ENCODE measurements around the gene NEDD9. TPM values are rescaled to one million over a fixed set of nuclear protein-coding genes. Genes with fewer than 3 reads are reported as not detected.

The NEDD9 gene
- total and polyA plus RNA-seq, 2 donors (not counting 1 experiment from before 2014, with no cell fraction given): 33.7 to 35.2 TPM

DNA sequence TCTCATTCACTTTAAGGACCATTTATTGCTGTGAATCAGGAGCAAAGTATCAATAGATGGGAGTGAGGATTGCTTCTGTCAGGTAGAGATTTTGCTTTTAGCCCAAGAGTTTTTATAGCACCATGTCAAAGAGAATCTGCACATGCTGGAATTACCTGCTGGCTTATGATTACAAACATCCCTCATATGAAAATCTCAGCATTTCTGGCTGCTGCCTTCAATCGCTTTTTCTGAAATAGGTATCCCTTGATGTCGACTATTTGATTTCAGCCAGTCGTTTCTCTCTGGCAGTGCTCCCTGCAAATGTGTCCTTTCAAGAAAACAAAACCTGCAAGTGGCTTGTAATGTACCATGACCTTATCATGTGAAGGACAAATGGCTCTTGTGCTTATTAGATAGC lies 34.5 kb upstream of the NEDD9 start:
- Histone ChIP-seq H3K9me3 (ENCODE audit: control insufficient read depth, insufficient read depth, low read depth, low read length) (no peaks in the 10 kb centered on the region), H2AFZ (ENCODE audit: low read length) (no peak overlapping the region), H3K9ac (ENCODE audit: insufficient read depth, low read length) (no peak overlapping the region), H3K27ac (ENCODE audit: insufficient read depth, low read length) (no peak overlapping the region), H3K4me3 (replicated peaks in 1 of 4; ENCODE audit: control extremely low read depth in 1 of 4, insufficient read depth in 1 of 4, low read depth in 3 of 4, low read length in 4 of 4) (no peak overlapping the region), H3K4me2 (ENCODE audit: extremely low read depth, insufficient read depth, low read length) (no peak overlapping the region), H3K4me1 (ENCODE audit: control insufficient read depth, extremely low read depth, insufficient read depth, low read length) (peaks cover 4% of the 10 kb centered on the region), H3K36me3 (ENCODE audit: control insufficient read depth, insufficient read depth, low read length) (no peaks in the 10 kb centered on the region), H3K79me2 (ENCODE audit: control insufficient read depth, insufficient read depth, low read length) (no peaks in the 10 kb centered on the region), H3K27me3 (ENCODE audit: control insufficient read depth, insufficient read depth, low read length) (no peaks in the 10 kb centered on the region), H4K20me1 (ENCODE audit: control insufficient read depth, extremely low read depth, insufficient read depth, low read length) (no peaks in the 10 kb centered on the region)
- no peak for DNase-seq (ENCODE audit: low read depth in 2 of 2)
- TF ChIP-seq, protein P1, sequence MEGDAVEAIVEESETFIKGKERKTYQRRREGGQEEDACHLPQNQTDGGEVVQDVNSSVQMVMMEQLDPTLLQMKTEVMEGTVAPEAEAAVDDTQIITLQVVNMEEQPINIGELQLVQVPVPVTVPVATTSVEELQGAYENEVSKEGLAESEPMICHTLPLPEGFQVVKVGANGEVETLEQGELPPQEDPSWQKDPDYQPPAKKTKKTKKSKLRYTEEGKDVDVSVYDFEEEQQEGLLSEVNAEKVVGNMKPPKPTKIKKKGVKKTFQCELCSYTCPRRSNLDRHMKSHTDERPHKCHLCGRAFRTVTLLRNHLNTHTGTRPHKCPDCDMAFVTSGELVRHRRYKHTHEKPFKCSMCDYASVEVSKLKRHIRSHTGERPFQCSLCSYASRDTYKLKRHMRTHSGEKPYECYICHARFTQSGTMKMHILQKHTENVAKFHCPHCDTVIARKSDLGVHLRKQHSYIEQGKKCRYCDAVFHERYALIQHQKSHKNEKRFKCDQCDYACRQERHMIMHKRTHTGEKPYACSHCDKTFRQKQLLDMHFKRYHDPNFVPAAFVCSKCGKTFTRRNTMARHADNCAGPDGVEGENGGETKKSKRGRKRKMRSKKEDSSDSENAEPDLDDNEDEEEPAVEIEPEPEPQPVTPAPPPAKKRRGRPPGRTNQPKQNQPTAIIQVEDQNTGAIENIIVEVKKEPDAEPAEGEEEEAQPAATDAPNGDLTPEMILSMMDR (conservative IDR thresholded peaks at IDR 0.05 in 1 of 2, IDR thresholded peaks at IDR 0.05 in 1 of 2; ENCODE audit: low read depth in 1 of 2, low read length in 2 of 2): no peak
- TF ChIP-seq EZH2 (IDR thresholded peaks at IDR 0.05; ENCODE audit: low read length, missing control alignments): no peak

DNA sequence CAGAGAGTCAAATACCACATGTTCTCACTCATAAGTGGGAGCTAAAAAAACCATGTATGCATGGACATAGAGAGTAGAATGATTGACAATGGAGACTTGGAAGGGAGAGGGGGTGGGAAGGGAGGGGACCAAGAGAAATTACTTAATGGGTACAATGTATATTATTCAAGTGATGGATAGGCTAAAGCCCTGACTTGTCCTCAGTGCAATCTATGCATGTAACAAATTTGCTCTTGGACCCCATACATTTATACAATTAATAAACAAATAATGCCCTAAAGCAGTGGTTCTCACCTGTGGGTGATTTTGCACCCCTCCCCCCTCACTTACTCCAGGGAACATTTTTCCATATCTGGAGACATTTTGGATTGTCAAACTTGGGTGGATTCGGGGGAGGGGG lies 33.5 kb upstream of the NEDD9 start:
- Histone ChIP-seq H4K20me1 (ENCODE audit: control insufficient read depth, extremely low read depth, insufficient read depth, low read length) (no peaks in the 10 kb centered on the region), H3K9ac (ENCODE audit: insufficient read depth, low read length) (no peak overlapping the region), H3K4me1 (ENCODE audit: control insufficient read depth, extremely low read depth, insufficient read depth, low read length) (peaks cover 3% of the 10 kb centered on the region), H3K9me3 (ENCODE audit: control insufficient read depth, insufficient read depth, low read depth, low read length) (no peaks in the 10 kb centered on the region), H3K4me2 (ENCODE audit: extremely low read depth, insufficient read depth, low read length) (no peak overlapping the region), H3K4me3 (replicated peaks in 1 of 4; ENCODE audit: control extremely low read depth in 1 of 4, insufficient read depth in 1 of 4, low read depth in 3 of 4, low read length in 4 of 4) (no peak overlapping the region), H2AFZ (ENCODE audit: low read length) (no peak overlapping the region), H3K36me3 (ENCODE audit: control insufficient read depth, insufficient read depth, low read length) (no peaks in the 10 kb centered on the region), H3K27me3 (ENCODE audit: control insufficient read depth, insufficient read depth, low read length) (no peaks in the 10 kb centered on the region), H3K79me2 (ENCODE audit: control insufficient read depth, insufficient read depth, low read length) (no peaks in the 10 kb centered on the region), H3K27ac (ENCODE audit: insufficient read depth, low read length) (no peak overlapping the region)
- TF ChIP-seq, protein P1 (conservative IDR thresholded peaks at IDR 0.05 in 1 of 2, IDR thresholded peaks at IDR 0.05 in 1 of 2; ENCODE audit: low read depth in 1 of 2, low read length in 2 of 2): no peak
- TF ChIP-seq EZH2 (IDR thresholded peaks at IDR 0.05; ENCODE audit: low read length, missing control alignments): no peak
- DNase-seq (ENCODE audit: low read depth in 2 of 2): no peak

DNA sequence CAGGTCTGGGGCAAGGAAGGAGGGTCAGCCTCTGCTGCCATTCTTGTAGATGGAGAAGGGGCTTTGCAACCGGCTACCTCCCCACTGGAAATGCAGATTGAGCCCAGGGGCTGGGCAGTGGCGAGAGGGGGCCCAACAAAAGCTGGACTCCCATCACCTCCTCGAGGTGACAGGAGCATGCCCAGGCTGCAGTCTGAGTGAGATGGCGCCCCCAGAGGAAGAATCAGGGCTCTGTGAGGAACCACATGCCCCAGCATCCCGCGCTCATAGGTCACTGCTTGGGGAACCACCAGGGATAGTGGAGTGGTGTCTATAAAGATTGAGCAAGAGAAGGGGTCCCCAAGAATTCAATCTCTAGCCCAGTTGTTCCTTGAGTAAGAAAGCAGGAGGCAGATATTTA lies 31.6 kb upstream of the NEDD9 start:
- no peak for TF ChIP-seq EZH2 (IDR thresholded peaks at IDR 0.05; ENCODE audit: low read length, missing control alignments)
- TF ChIP-seq, protein P1 (conservative IDR thresholded peaks at IDR 0.05 in 1 of 2, IDR thresholded peaks at IDR 0.05 in 1 of 2; ENCODE audit: low read depth in 1 of 2, low read length in 2 of 2): no peak
- Histone ChIP-seq H3K4me3 (replicated peaks in 1 of 4; ENCODE audit: control extremely low read depth in 1 of 4, insufficient read depth in 1 of 4, low read depth in 3 of 4, low read length in 4 of 4) (no peak overlapping the region), H3K9me3 (ENCODE audit: control insufficient read depth, insufficient read depth, low read depth, low read length) (no peaks in the 10 kb centered on the region), H3K9ac (ENCODE audit: insufficient read depth, low read length) (no peak overlapping the region), H3K4me1 (ENCODE audit: control insufficient read depth, extremely low read depth, insufficient read depth, low read length) (peaks cover 3% of the 10 kb centered on the region), H3K36me3 (ENCODE audit: control insufficient read depth, insufficient read depth, low read length) (no peaks in the 10 kb centered on the region), H3K79me2 (ENCODE audit: control insufficient read depth, insufficient read depth, low read length) (no peaks in the 10 kb centered on the region), H3K27me3 (ENCODE audit: control insufficient read depth, insufficient read depth, low read length) (no peaks in the 10 kb centered on the region), H4K20me1 (ENCODE audit: control insufficient read depth, extremely low read depth, insufficient read depth, low read length) (no peaks in the 10 kb centered on the region), H3K4me2 (ENCODE audit: extremely low read depth, insufficient read depth, low read length) (no peak overlapping the region), H3K27ac (ENCODE audit: insufficient read depth, low read length) (no peak overlapping the region), H2AFZ (ENCODE audit: low read length) (no peak overlapping the region)
- no peak for DNase-seq (ENCODE audit: low read depth in 2 of 2)

Measured in fibroblast of lung (primary cell).